SW 1271 (cell line): Measurements from ENCODE around the gene TRMT13.

Source experiments
- DNase-seq, 2 experiments: peaks; one replicate each; lab custom pipeline; 2025; lab: John Stamatoyannopoulos, UW

TRMT13 gene, protein sequence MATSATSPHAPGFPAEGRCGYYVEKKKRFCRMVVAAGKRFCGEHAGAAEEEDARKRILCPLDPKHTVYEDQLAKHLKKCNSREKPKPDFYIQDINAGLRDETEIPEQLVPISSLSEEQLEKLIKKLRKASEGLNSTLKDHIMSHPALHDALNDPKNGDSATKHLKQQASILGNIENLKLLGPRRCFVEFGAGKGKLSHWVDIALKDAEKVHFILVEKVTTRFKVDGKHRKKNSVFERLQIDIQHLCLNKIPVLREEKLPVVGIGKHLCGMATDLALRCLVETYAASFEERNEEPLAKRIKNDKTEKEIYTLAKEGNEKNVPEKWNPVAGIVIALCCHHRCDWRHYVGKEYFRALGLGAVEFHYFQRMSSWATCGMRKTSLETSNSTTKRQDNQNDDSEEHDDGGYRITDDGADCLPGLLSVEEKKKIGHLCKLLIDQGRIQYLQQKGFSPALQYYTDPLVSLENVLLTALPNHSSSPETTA

DNA sequence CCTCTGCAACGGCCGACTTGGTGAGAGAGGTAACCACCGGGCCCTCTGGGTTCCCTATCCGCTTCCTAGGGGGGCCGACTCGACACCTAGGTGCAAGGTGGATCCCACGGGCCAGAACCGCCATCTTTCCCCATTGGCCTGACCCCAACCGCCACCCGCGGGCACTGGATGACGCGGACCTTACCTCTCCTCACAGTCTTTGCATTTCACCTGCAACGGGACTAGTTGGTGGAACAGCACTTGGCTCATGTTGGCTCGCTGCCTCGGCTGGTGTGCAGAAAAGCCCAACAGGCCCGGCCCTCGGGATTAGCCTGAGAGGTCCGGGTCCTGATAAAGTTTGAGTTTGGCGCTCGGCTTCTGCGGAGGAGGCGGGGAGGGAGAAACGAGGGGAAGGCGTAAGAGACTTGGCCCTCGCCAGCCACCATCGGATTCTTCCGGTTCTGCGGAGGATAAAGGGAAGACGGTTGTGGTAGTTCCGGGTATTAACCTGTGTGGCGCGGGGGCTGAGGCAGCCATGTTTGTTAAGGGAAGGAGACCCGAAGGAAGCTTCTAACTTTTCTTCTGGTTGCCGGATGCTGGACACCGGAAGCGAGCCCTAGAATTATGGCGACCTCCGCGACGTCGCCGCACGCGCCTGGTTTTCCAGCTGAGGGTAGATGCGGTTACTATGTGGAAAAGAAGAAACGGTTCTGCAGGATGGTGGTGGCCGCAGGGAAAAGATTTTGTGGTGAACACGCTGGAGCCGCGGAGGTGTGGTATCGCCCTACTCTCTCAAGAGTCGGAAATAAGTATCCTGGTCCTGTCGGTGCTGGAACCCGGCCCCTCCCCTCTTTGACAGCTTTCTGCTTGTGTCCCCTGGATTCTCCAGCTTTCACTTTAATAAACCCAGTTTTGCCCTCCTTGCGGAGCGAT, at the start of gene TRMT13, which contains the start of gene SASS6:
Gene TRMT13 (plus strand): TSS at position 598 of the 912 bp plus-strand sequence. CDS start 6 bp downstream, at position 604.
Gene SASS6 (minus strand): TSS at position 365 of the 912 bp plus-strand sequence. CDS start 116 bp downstream, at position 249.
- peak; percentile 78 to 96 for DNase-seq

DNA sequence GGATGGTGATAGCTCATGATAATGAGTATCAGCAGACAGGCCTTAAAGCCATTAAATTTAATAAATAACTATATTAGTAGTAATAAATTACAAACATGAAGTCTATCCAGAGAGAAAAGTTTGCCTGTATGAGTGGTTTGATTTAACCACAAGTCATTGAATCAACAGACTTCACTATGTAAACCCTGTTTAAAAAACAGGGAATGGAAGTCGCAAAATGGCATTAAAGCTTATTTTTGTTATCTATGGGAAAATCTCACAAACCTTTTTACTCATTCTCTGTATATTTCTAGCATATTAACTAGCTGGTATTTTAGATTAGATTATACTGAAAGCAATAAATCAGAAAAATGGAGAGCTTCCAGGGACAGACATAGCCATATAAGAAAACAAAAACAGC, 45.6 kb upstream of the TRMT13 start:
- no peak for DNase-seq

DNA sequence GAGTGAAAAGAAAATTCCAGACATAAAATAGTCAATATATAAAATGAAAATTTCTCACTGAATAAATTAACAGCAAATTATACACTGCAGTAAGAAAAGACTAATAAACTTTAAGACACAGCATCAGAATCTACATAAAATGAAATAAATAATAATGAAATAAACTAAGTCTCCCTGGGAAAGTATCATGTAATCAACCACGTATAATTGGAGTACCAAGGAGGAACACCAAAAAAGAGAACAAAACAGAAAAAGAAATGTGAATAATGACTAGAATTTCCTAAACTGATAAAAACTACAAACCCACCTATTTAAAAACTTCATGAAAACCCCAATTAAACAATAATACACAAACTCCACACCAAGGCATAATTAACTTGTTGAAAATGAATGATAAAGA, 43.9 kb upstream of the TRMT13 start:
- DNase-seq: no peak

DNA sequence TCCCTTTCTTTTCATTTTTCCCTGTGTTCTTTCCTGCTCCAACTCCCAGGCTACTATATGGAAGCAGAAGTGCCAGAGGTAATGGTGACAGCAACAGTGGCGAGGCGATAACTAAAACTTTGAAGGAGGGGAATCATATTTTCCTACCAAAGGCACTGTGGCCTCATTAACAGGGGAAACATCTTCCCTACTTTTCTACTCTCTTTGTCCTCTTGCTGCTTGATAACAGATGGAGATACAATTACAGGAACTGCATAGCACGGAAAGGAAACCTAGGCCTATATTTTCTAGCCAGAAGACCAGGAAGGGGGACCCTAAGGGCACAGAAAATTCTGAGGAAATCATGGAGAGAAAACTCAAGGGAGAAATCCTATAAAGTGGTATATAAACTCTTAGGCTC, 42.5 kb upstream of the TRMT13 start:
- DNase-seq: no peak

DNA sequence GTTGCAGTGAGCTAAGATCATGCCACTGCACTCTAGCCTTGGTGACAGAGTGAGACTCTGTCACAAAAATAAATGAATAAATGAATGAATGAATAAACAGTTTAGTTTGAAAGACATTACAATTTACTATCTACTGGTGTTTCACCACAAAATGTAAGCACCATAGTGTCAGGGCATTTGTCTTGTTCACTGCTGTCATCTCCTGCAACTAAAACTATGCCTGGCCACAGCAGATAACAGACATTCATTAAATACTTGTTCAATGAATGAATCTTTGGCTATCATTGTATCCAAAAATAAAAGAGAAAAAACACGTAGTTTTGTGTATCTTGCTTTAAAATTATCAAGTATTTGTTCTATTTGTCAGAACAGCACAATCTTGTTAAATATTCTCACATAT, 32.8 kb upstream of the TRMT13 start:
- no peak for DNase-seq

DNA sequence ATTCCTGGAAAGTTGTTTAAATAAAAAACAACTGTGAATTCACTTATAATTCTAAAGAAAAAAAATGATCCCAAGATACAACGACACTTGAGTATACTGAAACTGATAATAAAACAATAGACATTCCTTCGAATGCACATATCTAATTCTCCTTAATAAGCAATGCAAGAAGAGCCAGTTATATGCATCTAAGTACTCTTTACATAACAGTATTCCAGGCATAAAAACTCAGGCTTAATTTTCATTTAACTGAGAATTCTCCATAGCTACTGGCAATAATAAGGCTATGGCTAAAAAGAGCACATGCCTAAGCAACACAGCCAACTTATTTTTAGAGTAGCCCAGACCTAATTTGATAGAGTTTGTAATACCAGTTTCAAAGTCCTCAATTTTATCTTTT, 31.4 kb upstream of the TRMT13 start:
- DNase-seq: no peak

DNA sequence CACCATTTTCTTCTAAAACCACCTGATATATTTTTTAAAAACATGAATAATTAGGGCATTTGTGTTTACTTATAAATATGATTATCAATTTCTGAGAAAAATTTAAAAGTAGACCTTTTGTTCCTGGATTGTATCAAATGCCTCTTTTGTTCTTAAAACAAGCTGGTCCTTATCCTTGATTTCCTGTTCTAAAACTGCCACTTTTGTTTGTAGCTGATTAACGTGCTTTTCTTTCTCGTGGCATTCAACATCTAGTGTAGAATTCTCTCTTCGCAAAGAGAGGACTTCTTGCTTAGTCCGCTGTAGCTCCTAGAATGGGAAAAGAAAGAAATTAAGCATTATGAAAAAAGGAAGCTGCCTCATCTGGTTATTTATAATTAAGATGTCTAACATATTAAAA, 25.3 kb upstream of the TRMT13 start:
- DNase-seq: no peak

DNA sequence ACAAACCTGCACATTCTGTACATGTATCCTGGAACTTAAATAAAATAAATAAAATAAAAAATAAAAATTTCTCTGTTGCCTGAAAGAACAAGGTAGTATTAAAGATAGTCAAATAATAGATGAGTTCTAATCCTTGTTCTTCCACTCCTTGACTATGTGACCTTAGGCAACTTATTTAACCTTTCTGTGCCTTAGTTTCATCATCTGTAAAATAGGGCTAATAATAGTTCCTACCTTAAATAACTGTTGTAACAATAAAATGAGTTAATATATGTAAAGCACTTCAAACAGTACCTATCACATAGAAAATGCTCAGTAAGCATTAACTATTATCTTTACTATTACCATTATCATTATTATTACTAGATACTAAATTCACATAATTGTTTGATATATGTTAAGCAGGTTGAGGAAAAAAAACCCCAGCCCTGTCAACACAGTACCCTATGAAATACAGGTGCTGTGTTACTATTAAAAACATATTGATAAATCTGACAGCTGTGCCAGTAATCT, 23.4 kb upstream of the TRMT13 start:
- DNase-seq: no peak

DNA sequence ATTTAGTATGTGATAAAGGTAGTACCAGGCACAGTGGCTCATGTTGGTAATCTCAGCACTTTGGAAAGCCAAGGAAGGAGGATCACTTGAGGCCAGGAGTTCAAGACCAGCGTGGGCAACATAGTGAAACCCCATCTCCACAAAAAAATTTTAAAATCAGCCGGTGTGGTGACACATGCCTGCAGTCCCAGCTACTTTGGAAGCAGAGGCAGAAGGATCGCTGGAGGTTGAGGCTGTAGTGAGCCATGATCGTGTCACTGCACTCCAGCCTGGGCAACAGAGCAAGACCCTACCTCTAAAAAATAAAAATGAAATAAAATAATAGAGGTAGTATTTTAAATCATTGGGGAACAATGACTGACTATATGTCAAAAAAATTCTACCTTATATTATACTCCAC, 17.4 kb upstream of the TRMT13 start:
- no peak for DNase-seq

DNA sequence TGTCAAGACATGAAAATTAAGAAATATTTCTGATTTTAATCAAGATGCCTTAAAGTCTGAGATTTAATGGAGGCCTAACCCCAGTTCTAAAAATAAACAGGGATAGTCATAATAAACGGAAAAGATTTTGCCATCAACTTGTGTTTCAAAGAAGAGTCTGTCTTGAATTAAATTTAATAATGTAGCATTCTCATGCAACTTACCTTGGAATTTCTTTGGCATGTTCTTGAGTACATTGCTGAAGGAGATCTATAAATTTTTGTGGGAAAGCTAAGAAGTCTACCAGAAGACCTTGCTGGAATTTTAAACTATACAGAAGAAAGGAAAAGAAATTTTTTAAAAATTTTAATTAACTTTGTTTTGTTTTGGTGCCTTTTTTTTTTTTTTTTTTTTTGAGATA, 10.8 kb upstream of the TRMT13 start:
- DNase-seq: no peak

DNA sequence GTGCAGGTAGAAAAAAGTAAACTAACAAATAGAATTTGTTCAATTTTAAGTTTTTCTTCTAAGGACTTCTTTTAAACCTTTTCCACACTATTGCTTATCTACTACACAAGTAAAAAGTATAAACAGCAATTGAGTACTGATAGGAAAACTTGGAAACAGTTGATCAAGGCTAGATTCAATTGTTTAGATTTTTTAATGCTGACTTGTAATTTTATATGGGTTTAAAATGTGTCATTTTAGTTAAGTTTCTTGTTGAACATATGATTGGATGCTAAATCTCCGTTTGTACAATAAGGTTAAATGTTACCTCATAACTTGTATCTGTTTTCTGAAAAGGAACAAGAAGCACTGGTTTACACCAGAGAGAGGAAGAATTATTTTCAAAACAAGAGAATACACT, 5.7 kb upstream of the TRMT13 start:
- peak in 1 of 2 experiments; percentile 6 for DNase-seq

DNA sequence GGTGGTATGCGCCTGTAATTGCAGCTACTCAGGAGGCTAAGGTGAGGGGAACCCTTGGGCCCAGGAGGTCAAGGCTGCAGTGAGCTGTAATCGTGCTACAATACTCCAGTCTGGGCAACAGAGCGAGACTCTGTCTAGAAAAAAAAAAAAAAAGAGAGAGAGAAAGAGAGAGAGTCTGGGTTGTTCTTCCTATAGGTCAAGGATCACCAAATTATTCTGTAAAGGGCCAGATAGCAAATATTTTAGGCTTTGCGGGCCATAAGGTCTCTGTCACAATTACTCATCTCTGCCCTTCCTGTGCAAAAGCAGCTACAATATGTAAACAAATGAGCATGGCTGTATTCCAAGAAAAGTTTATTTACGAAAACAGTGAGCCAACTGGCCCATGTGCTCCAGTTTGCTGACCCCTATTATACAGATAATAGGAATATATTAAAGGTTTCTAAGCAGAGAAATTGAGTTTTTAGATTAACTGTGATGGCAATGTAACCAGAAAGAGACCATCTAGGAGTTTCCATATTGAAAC, 2.3 kb upstream of the TRMT13 start:
- no peak for DNase-seq

DNA sequence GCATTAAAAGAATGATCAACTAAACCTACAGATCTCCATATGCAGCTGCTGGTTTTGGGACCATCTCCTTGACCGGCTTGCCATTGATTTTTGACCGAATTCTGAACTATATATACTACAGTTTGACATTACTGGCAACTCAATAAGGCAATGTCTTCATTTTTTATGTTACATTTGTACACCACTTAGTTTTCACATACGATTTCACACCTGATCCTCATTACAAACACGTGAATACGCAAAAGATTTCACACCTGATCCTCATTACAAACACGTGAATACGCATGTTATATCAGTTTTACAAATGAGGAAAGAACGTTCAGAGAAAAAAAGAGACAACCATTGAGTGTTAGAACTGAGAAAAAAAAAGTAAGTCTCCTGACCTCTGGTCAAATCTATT, 1.3 kb upstream of the TRMT13 start:
- DNase-seq: no peak

DNA sequence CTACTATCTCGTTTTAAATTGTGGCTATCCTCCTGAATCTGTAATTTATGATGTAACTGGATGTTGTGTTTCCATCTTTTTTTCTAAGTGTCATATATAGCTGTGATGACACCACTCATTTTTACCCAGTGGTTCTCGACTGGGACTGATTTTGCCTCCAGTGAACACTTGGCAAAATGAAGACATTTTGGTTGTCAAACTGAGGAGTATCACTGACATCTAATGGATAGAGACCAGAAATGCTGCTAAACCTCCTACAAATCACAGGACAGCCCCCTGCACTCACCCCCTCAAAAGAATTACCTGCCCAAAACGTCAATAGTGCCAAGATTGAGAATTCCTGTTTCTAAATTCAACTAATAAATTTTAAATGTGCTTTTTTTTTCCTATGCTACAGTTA, 1.9 kb downstream of the TRMT13 start:
- DNase-seq: no peak

DNA sequence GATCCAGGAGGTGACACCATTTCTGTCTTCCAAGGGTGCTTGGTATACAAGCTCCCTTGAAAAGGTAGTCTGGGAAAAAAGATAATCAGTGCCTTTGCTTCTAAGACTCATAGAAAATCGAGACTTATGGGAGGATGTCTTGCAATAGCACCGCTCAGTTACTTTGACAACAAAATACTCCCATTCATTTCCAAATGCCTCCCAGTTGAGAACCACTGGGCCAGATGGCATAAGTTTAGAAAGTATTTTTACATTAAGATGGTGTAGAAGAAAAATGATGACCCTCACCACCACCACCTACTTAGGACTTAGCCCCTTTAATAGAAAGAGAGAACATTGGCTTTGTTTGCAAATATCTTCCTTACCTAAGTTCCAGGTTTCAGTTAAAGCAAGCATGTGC, 4.6 kb downstream of the TRMT13 start:
- DNase-seq: no peak

DNA sequence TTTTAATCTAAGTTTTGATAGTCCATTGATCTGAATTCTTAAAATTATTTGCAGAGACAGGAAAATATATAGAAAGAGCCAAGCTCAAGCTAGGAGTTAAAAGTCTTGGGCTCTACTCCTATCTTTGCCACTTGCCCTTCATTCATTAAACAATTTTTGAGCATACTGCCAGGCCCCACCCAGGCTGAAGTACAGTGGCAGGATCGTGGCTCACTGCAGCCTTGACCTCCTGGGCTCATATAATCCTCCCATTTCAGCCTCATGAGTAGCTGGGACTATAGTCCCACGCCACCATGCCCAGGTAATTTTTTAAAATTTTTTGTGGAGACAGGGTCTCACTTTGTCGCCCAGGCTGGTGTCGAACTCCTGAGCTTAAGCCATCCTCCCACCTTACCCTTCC, 8.2 kb downstream of the TRMT13 start:
- no peak for DNase-seq

DNA sequence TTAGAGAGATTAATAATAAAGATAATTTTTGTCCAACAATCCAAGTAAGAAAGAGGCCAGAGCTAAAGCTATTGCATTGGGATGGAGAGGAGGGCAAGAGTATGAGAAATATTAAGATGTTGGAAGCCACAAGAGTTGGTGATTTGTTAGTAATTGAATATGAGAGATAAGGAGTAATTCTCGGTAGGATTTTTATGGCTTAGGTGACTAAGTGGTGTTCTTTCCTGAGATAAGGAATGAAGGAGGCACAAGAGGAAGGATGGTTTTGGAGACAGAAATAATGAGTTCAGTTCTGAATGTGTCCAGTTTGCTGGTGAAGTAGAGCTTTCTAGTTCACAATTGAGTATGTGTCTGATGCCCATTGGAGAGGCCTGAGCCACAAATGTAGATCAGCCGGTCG, 9.4 kb downstream of the TRMT13 start:
- no peak for DNase-seq

DNA sequence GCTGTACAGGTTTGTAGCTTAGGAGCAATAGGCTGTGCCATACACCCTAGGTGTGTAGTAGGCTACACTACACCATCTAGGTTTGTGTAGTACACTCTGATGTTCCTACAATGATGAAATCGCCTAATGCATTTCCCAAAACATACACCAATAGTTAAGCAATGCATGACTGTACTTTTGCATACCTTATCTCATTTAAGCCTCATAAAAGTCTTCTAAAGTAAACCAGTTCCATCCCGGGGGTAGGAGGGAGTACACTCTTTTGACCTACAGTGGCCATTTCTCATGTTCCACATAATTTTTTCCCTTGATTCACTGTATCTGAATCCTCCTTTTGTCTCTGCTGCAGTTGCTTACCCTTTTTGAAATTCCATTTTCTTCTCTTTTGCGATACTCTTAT, 12.2 kb downstream of the TRMT13 start:
- DNase-seq: no peak

DNA sequence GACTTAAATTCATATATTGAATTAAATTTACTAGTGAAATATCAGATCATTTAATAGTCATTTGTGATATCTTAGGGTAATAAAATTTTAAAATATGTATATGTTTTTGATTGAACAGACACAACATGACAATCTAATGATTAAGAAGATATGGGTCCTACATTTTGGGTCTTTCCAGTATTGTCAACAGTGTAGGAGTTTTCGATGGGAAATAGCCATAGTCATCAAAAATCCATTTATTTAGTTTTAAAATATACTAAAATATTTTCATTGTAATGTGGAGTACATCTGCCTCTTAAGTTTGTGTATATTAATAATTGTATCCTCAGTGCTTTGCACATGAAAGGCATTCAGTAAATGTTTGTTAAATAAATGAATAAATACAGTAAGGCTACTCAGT, 14.0 kb downstream of the TRMT13 start:
- no peak for DNase-seq

DNA sequence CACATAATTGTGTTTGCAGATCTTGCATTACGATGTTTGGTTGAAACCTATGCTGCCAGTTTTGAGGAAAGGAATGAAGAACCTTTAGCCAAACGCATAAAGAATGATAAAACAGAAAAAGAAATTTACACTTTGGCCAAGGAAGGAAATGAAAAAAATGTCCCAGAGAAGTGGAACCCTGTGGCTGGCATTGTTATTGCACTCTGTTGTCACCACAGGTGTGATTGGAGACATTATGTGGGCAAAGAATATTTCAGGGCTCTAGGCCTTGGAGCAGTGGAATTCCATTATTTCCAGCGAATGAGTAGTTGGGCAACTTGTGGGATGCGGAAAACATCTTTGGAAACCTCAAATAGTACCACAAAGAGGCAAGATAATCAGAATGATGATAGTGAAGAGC, 14.9 kb downstream of the TRMT13 start:
- no peak for DNase-seq

DNA sequence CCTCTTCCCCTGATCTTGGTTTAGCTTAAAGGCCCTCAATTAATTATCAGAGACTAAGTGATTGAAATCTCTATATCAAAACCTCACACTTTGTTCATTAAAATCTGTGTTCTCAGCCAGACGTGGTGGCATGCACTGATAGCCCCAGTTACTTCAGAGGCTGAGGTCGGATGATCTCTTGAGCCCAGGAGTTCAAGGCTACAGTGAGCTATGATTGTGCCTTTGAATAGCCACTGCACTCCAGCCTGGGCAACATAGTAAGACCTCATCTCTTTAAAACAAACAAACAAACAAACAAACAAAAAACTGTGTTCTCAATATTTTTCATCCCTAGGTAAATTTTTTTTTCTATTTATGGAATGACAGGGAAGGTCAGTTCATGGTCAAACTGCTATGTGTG, 18.7 kb downstream of the TRMT13 start:
- no peak for DNase-seq

DNA sequence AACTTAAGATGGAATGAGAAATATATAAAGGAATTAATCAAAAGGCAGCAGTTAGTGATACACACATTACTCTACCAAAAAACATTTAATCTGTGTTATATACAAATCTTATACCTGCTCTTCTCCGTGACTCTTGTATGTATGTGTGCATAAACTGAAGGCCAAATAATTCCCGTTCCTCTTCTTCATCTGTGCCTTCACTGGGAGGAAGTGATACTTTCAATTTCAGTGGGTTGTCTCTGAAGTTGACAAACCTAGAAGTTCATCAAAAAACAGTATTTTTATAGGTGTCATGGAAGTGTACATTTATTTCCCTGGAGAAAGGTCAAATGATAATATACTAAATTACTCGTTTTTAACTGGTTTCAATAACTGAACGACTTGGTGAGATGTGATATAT, 19.3 kb downstream of the TRMT13 start:
- no peak for DNase-seq
